MV-4-11 (cell line): ENCODE measurements around the gene ZSCAN16.

ENCODE experiments used
- DNase-seq: peaks from one replicate; lab custom pipeline; 2025; lab: John Stamatoyannopoulos, UW

Gene ZSCAN16

GRCh38 chr6:28172006-28172405, 47.6 kb downstream of the ZSCAN16 start:
- no peak for DNase-seq

GRCh38 chr6:28176373-28176772, 52.0 kb downstream of the ZSCAN16 start:
- no peak for DNase-seq
